Retinal pigment epithelial cell (primary cell): Measurements from ENCODE around the gene SEZ6L.

Experiments
- DNase-seq: peaks from one replicate; pipeline ENCODE4 v3.0.0-alpha.2; 2010; ENCODE audit warnings: low read depth
- H3K4me3 ChIP-seq: 2 replicates; pipeline ENCODE4 v1.5.1; 2011; ENCODE audit warnings: mild to moderate bottlenecking, low read length, control low read depth, moderate library complexity
- CTCF ChIP-seq: conservative IDR thresholded peaks from 2 replicates; pipeline ENCODE4 v1.5.1; 2011; ENCODE audit warnings: low read depth, low read length, control low read depth, inconsistent platforms

SEZ6L gene

GRCh38 chr22:26264162-26264561 lies 94.9 kb downstream of the SEZ6L start:
- no peak overlapping the region for H3K4me3 ChIP-seq
- no peak for TF ChIP-seq CTCF
- no peak for DNase-seq

- TF ChIP-seq CTCF: no peak
These were observed 96.0 kb downstream of the SEZ6L start for GRCh38 chr22:26265281-26265680.

GRCh38 chr22:26265909-26266308 lies 96.6 kb downstream of the SEZ6L start:
- no peak for DNase-seq
- H3K4me3 ChIP-seq: no peak overlapping the region
- TF ChIP-seq CTCF: no peak

More at GRCh38 chr22:26265281-26265680, 96.0 kb downstream of the SEZ6L start:
- DNase-seq: no peak
- H3K4me3 ChIP-seq: no peak overlapping the region

- DNase-seq: no peak
- no peak overlapping the region for H3K4me3 ChIP-seq
- no peak for TF ChIP-seq CTCF
These were observed 98.6 kb downstream of the SEZ6L start for GRCh38 chr22:26267856-26268255.

GRCh38 chr22:26269572-26269971 lies 100.3 kb downstream of the SEZ6L start:
- TF ChIP-seq CTCF: no peak
- H3K4me3 ChIP-seq: no peak overlapping the region
- no peak for DNase-seq

- no peak overlapping the region for H3K4me3 ChIP-seq
- no peak for TF ChIP-seq CTCF
- no peak for DNase-seq
These were observed 102.2 kb downstream of the SEZ6L start for GRCh38 chr22:26271427-26271826.

GRCh38 chr22:26273011-26273675 lies 103.9 kb downstream of the SEZ6L start:
- no peak overlapping the region for H3K4me3 ChIP-seq
- no peak for DNase-seq
- no peak for TF ChIP-seq CTCF
